ENCODE measurements around the gene RPS16.
A peak's percentile ranks its signal among the peaks of the same experiment; 100 is the strongest.

Gene RPS16

GRCh38 chr19:39415111-39416046, 20.4 kb downstream of the RPS16 start (continued):
- TF ChIP-seq ZBTB26 (tag by site-specific recombination; optimal IDR thresholded peaks at IDR 0.05), result no peak
- TF ChIP-seq SALL2 (tag by site-specific recombination; IDR thresholded peaks at IDR 0.05; ENCODE audit: borderline replicate concordance), result no peak
- no peak for TF ChIP-seq ZNF747 (tag by site-specific recombination; IDR thresholded peaks at IDR 0.05)
- TF ChIP-seq ZBTB48 (tag by site-specific recombination; IDR thresholded peaks at IDR 0.05), result 0 out of 2 replicates have a peak, but pooled peaks have one; percentile 17
- TF ChIP-seq MYNN (tag by site-specific recombination; IDR thresholded peaks at IDR 0.05; ENCODE audit: borderline replicate concordance), result no peak
- peak; percentile 61; the same call in 1 of the 2 replicates for TF ChIP-seq HIC1 (tag by site-specific recombination; IDR thresholded peaks at IDR 0.05)
- TF ChIP-seq ZNF529 (tag by site-specific recombination; IDR thresholded peaks at IDR 0.05; ENCODE audit: insufficient replicate concordance), result no peak
- TF ChIP-seq ZNF600 (tag by site-specific recombination; IDR thresholded peaks at IDR 0.05), result no peak
- no peak for TF ChIP-seq ZNF521 (tag by site-specific recombination; IDR thresholded peaks at IDR 0.05)
- TF ChIP-seq PRDM4 (tag by site-specific recombination; IDR thresholded peaks at IDR 0.05), result no peak

GRCh38 chr19:39413911-39414608, 21.7 kb downstream of the RPS16 start:
- ChIA-PET POLR2A (interaction anchor here (0.6 to 2.3 kb wide), 8 partner anchors 10 to 85 kb away, joined by 3 to 68 read pairs (median 9); partner anchors contain the start of genes DLL3, MED29, PAF1 and RPS16), CTCF (interaction anchor here (0.6 to 2.6 kb wide), 18 partner anchors 9 to 428 kb away, joined by 3 to 16 read pairs (median 3); partner anchors contain the start of genes MED29, PAF1 and RPS16)
- peak overlapping the region; percentile 69 for H3K4me3 ChIP-seq (ENCODE audit: low read depth, low read length)
- H3K36me3 ChIP-seq (ENCODE audit: control insufficient read depth in 2 of 2, insufficient read depth in 1 of 2, low read length in 2 of 2), result peaks cover 35 to 40% of the 10 kb centered on the region in 2 experiments; a peak in 2 of 3 replicates
- H3K27ac ChIP-seq (ENCODE audit: extremely low read depth, low read depth, low read length), result peak overlapping the region; percentile 91
- H3K4me1 ChIP-seq (ENCODE audit: control insufficient read depth, insufficient read depth, low read length), result peaks cover 24% of the 10 kb centered on the region
- H3K9me3 ChIP-seq (ENCODE audit: control insufficient read depth, insufficient read depth, low read depth, low read length), result no peaks in the 10 kb centered on the region
- TF ChIP-seq ZBTB17 (tag by site-specific recombination; IDR thresholded peaks at IDR 0.05) (peak; percentile 52), ZNF510 (tag by site-specific recombination; IDR thresholded peaks at IDR 0.05; ENCODE audit: insufficient replicate concordance) (no peak), ZFP69B (tag by site-specific recombination; IDR thresholded peaks at IDR 0.05) (peak; percentile 90), ZNF501 (tag by site-specific recombination; IDR thresholded peaks at IDR 0.05) (no peak), ZNF596 (tag by site-specific recombination; IDR thresholded peaks at IDR 0.05) (no peak), CTCF (tag by site-specific recombination; IDR thresholded peaks at IDR 0.05) (peak; percentile 98), ZNF121 (tag by site-specific recombination; IDR thresholded peaks at IDR 0.05) (no peak), GLI4 (tag by site-specific recombination; IDR thresholded peaks at IDR 0.05) (no peak), SCRT1 (tag by site-specific recombination; IDR thresholded peaks at IDR 0.05; ENCODE audit: borderline replicate concordance) (no peak), ZNF174 (tag by site-specific recombination; IDR thresholded peaks at IDR 0.05) (no peak), ZSCAN30 (tag by site-specific recombination; IDR thresholded peaks at IDR 0.05) (peak; percentile 98), INSM2 (tag by site-specific recombination; IDR thresholded peaks at IDR 0.05) (no peak), FEZF1 (tag by site-specific recombination; IDR thresholded peaks at IDR 0.05) (no peak), ZEB2 (tag by site-specific recombination; IDR thresholded peaks at IDR 0.05) (0 out of 2 replicates have a peak, but pooled peaks have one; percentile 33)
